SK-N-SH (cell line): Measurements from ENCODE around the gene NOTCH1. TPM values are rescaled to one million over a fixed set of nuclear protein-coding genes. Genes with fewer than 3 reads are reported as not detected.

Experiments used
- CTCF ChIA-PET: fragments of 300-600, 350-600 bp; formaldehyde crosslinking; extraction: SDS; loops from one replicate; lab custom pipeline; 2021; lab: Yijun Ruan, JAX
- POLR2A ChIA-PET: fragments of 350-600 bp; sonication (Branson Sonifier 250); formaldehyde crosslinking; extraction: SDS; loops from one replicate; lab custom pipeline; 2020; ENCODE audit warnings: antibody characterized with exemption, inconsistent platforms; lab: Yijun Ruan, JAX
- DNase-seq: peaks from one replicate; pipeline ENCODE4 v3.0.0; 2012
- H2AFZ ChIP-seq: fragments of 200-600 bp; sonication (generic); 2 replicates; pipeline ENCODE4 v1.8.1; 2016; ENCODE audit warnings: antibody characterized with exemption, mild to moderate bottlenecking, low read depth
- H3F3A ChIP-seq: fragments of 200-600 bp; sonication (generic); replicated peaks from 2 replicates; pipeline ENCODE3; 2016; ENCODE audit warnings: antibody characterized with exemption, mild to moderate bottlenecking; ENCODE audit not compliant: insufficient read depth
- H3K27ac ChIP-seq, 2 experiments: fragments of 200-500 bp in 1 of 2; fragments of 200-600 bp in 1 of 2; sonication (Bioruptor generic) in 1 of 2; sonication (generic), shearing (Covaris generic) in 1 of 2; 2 replicates each; pipeline versions ENCODE4 v1.5.1 to v1.6.1; 2014 to 2016; ENCODE audit warnings: low read depth in 2 of 2, inconsistent platforms in 1 of 2, low read length in 1 of 2, mild to moderate bottlenecking in 1 of 2, mixed read lengths in 1 of 2
- H3K27me3 ChIP-seq: fragments of 200-600 bp; sonication (generic), shearing (Covaris generic); 2 replicates; pipeline ENCODE4 v1.6.1; 2016; ENCODE audit warnings: mixed run types; ENCODE audit not compliant: insufficient read depth
- H3K36me3 ChIP-seq, 2 experiments: fragments of 200-500 bp in 1 of 2; fragments of 200-600 bp in 1 of 2; sonication (Bioruptor generic) in 1 of 2; sonication (generic) in 1 of 2; replicated peaks in 1 of 2; 2 replicates each; pipeline versions ENCODE3 to v1.5.1; 2014 to 2016; ENCODE audit warnings: low read length in 1 of 2, mild to moderate bottlenecking in 1 of 2; ENCODE audit not compliant: insufficient read depth in 2 of 2, control insufficient read depth in 1 of 2
- H3K4me1 ChIP-seq, 2 experiments: fragments of 200-500 bp in 1 of 2; fragments of 200-600 bp in 1 of 2; sonication (Bioruptor generic) in 1 of 2; sonication (generic), shearing (Covaris generic) in 1 of 2; 2 replicates each; pipeline versions ENCODE4 v1.5.1 to v1.6.1; 2014 to 2016; ENCODE audit warnings: low read depth in 1 of 2, low read length in 1 of 2, mixed run types in 1 of 2; ENCODE audit not compliant: insufficient read depth in 2 of 2, control insufficient read depth in 1 of 2
- H3K4me2 ChIP-seq: fragments of 200-600 bp; sonication (generic), shearing (Covaris generic); 2 replicates; pipeline ENCODE4 v1.6.1; 2017; ENCODE audit warnings: mixed run types
- H3K4me3 ChIP-seq, 2 experiments: fragments of 200-500 bp in 1 of 2; fragments of 200-600 bp in 1 of 2; sonication (Bioruptor generic) in 1 of 2; sonication (generic), shearing (Covaris generic) in 1 of 2; 2 replicates each; pipeline versions ENCODE4 v1.5.1 to v1.8.1; 2014 to 2016; ENCODE audit warnings: low read depth in 2 of 2, inconsistent platforms in 1 of 2, low read length in 1 of 2, mild to moderate bottlenecking in 1 of 2, mixed read lengths in 1 of 2, moderate library complexity in 1 of 2
- H3K79me2 ChIP-seq: fragments of 200-600 bp; sonication (generic); 2 replicates; pipeline ENCODE4 v1.8.1; 2017; ENCODE audit warnings: mild to moderate bottlenecking; ENCODE audit not compliant: insufficient read depth
- H3K9ac ChIP-seq: fragments of 200-600 bp; sonication (generic); 2 replicates; pipeline ENCODE4 v1.6.1; 2017; ENCODE audit warnings: mixed run types
- H3K9me2 ChIP-seq: fragments of 200-600 bp; sonication (generic); 2 replicates; pipeline ENCODE4 v1.6.1; 2017; ENCODE audit warnings: mixed run types
- H3K9me3 ChIP-seq: fragments of 200-600 bp; sonication (generic); 2 replicates; pipeline ENCODE4 v1.6.1; 2017; ENCODE audit warnings: mixed run types, mild to moderate bottlenecking, moderate library complexity
- H4K20me1 ChIP-seq: fragments of 200-600 bp; sonication (generic); 2 replicates; pipeline ENCODE4 v1.6.1; 2017; ENCODE audit warnings: mild to moderate bottlenecking, mixed run types; ENCODE audit not compliant: insufficient read depth
- FOXM1 ChIP-seq: IDR thresholded peaks from 2 replicates; pipeline ENCODE4 v1.4.0; 2012; ENCODE audit warnings: low read depth, mild to moderate bottlenecking
- GABPA ChIP-seq: IDR thresholded peaks from 2 replicates; pipeline ENCODE4 v1.4.0; 2012; ENCODE audit warnings: low read depth, mild to moderate bottlenecking
- GATA2 ChIP-seq: sonication (generic); formaldehyde crosslinking; IDR thresholded peaks from 2 replicates; pipeline ENCODE4 v1.5.0; 2020; ENCODE audit warnings: mild to moderate bottlenecking, missing genetic modification reagents
- JUND ChIP-seq: IDR thresholded peaks from 2 replicates; pipeline ENCODE4 v1.4.0; 2012
- MEF2A ChIP-seq: IDR thresholded peaks from 2 replicates; pipeline ENCODE4 v1.4.0; 2012; ENCODE audit warnings: low read depth, borderline replicate concordance
- MXI1 ChIP-seq: IDR thresholded peaks from 2 replicates; pipeline ENCODE4 v1.6.1; 2012; ENCODE audit warnings: mild to moderate bottlenecking, low read depth, low read length, improper control_type of control experiment
- NFIC ChIP-seq: IDR thresholded peaks from 2 replicates; pipeline ENCODE4 v1.4.0; 2012; ENCODE audit warnings: borderline replicate concordance
- RFX5 ChIP-seq: IDR thresholded peaks from 2 replicates; pipeline ENCODE4 v1.6.1; 2012; ENCODE audit warnings: mild to moderate bottlenecking, improper control_type of control experiment, low read length
- RXRA ChIP-seq: IDR thresholded peaks from 2 replicates; pipeline ENCODE4 v1.4.0; 2012; ENCODE audit warnings: low read depth, mild to moderate bottlenecking, borderline replicate concordance
- SIN3A ChIP-seq: IDR thresholded peaks from 2 replicates; pipeline ENCODE4 v1.6.1; 2012; ENCODE audit warnings: low read depth, mild to moderate bottlenecking, low read length, moderate library complexity, borderline replicate concordance
- YY1 ChIP-seq: IDR thresholded peaks from 2 replicates; pipeline ENCODE4 v1.4.0; 2012; ENCODE audit warnings: low read depth, mild to moderate bottlenecking
- WGBS: methylation state at CpG from one replicate; pipeline ENCODE4 v1.1.6; 2017; ENCODE audit warnings: low lambda C conversion rate; 5-methylcytosine and 5-hydroxymethylcytosine counted together
- polyA plus RNA-seq, 3 experiments: library from polyadenylated mRNA; depleted of rRNA; stranded (reverse); fragments of >200 nt; gene quantifications; 2 replicates each; pipeline ENCODE4 v1.2.3, GENCODE V29; 2012
- TF ChIP-seq, protein P1 (sequence below): fragments of 150-350 bp; IDR thresholded peaks from 2 replicates; pipeline ENCODE4 v1.6.1; 2017; ENCODE audit warnings: antibody characterized with exemption, low read length, low read depth, borderline replicate concordance
- TF ChIP-seq, protein P2 (sequence below): IDR thresholded peaks from 2 replicates; pipeline ENCODE4 v1.6.1; 2012; ENCODE audit warnings: mild to moderate bottlenecking, low read depth, low read length, moderate library complexity

NOTCH1 gene
- polyA plus RNA-seq, 1 of the 3 experiments (the other 2 are of a cell fraction), result 6.6 TPM

DNA sequence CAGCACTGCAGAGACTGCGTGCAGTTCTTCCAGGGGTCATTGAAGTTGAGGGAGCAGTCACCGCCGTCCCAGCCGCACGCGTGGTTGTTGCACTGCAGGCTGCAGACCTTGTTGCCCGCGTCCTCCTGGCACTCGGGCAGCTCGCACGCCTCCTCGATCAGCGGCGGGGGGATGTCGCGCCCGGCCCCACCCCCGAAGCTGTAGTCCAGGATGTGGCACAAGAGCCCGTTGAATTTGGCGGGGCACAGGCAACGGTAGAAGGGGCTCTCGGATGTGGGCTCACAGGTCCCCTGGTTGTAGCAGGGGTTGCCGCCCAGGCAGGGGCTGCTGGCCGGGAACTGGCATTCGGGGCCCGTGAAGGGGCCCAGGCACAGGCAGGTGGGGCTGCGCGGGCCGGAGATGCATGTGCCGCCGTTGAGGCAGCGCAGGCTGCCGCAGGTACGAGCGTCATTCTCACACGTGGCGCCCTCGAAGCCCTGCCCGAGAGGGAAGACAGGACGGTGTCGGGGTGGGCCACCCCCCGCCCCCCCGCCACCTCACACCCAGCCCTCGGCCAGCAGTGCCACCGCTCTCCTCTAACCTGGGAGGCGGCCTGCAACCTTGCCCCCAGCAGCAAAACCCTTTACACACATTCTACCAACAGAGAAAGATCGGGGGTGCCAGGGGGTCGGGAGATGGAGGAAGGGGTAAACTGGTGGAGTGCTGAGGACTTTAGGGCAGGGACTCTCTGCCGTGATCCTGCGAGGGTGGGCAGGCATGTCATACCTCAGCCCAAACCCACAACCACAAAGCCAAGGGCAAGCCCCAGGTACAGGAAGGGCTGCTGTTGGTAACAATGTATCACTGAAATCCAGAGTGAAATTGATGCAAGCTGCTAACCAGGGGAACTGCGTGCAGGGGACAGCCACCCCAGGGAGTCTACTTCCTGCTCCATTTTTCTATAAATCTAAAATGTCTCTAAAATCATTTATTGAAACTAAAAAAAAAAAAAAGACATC, 40.1 kb downstream of the NOTCH1 start:
- no peaks in the 10 kb centered on the region for H3K4me1 ChIP-seq
- H3K4me2 ChIP-seq, result no peak overlapping the region
- H3K27ac ChIP-seq, result no peak overlapping the region
- no peak overlapping the region for H3K4me3 ChIP-seq
- no peak overlapping the region for H3K9ac ChIP-seq
- no peaks in the 10 kb centered on the region for H3K27me3 ChIP-seq
- CTCF ChIA-PET, result no interaction called here
- no peaks in the 10 kb centered on the region for H3F3A ChIP-seq
- no peak overlapping the region for H2AFZ ChIP-seq
- POLR2A ChIA-PET, result no interaction called here
- no peaks in the 10 kb centered on the region for H4K20me1 ChIP-seq
- H3K79me2 ChIP-seq, result no peaks in the 10 kb centered on the region
- H3K9me3 ChIP-seq, result no peaks in the 10 kb centered on the region
- WGBS, result 96% methylated on average over 34 of the region's 51 CpGs
- peaks cover 3 to 65% of the 10 kb centered on the region in 2 experiments for H3K36me3 ChIP-seq
- H3K9me2 ChIP-seq, result no peaks in the 10 kb centered on the region
- no peak for DNase-seq
- TF ChIP-seq RFX5, result no peak
- TF ChIP-seq YY1, result no peak
- no peak for TF ChIP-seq SIN3A
- TF ChIP-seq GATA2 (CRISPR knock-in tag), result no peak
- TF ChIP-seq, protein P1, sequence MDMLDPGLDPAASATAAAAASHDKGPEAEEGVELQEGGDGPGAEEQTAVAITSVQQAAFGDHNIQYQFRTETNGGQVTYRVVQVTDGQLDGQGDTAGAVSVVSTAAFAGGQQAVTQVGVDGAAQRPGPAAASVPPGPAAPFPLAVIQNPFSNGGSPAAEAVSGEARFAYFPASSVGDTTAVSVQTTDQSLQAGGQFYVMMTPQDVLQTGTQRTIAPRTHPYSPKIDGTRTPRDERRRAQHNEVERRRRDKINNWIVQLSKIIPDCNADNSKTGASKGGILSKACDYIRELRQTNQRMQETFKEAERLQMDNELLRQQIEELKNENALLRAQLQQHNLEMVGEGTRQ, result no peak
- TF ChIP-seq, protein P2, sequence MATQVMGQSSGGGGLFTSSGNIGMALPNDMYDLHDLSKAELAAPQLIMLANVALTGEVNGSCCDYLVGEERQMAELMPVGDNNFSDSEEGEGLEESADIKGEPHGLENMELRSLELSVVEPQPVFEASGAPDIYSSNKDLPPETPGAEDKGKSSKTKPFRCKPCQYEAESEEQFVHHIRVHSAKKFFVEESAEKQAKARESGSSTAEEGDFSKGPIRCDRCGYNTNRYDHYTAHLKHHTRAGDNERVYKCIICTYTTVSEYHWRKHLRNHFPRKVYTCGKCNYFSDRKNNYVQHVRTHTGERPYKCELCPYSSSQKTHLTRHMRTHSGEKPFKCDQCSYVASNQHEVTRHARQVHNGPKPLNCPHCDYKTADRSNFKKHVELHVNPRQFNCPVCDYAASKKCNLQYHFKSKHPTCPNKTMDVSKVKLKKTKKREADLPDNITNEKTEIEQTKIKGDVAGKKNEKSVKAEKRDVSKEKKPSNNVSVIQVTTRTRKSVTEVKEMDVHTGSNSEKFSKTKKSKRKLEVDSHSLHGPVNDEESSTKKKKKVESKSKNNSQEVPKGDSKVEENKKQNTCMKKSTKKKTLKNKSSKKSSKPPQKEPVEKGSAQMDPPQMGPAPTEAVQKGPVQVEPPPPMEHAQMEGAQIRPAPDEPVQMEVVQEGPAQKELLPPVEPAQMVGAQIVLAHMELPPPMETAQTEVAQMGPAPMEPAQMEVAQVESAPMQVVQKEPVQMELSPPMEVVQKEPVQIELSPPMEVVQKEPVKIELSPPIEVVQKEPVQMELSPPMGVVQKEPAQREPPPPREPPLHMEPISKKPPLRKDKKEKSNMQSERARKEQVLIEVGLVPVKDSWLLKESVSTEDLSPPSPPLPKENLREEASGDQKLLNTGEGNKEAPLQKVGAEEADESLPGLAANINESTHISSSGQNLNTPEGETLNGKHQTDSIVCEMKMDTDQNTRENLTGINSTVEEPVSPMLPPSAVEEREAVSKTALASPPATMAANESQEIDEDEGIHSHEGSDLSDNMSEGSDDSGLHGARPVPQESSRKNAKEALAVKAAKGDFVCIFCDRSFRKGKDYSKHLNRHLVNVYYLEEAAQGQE, result no peak
- no peak for TF ChIP-seq JUND
- no peak for TF ChIP-seq RXRA
- TF ChIP-seq GABPA, result no peak
- TF ChIP-seq NFIC, result no peak
- TF ChIP-seq FOXM1, result no peak
- TF ChIP-seq MEF2A, result no peak
- TF ChIP-seq MXI1, result no peak
- TF ChIP-seq, all 33 proteins: peak for 0
